HEK293T (cell line): ENCODE data around the gene RHD.
"Not testable (repeated sequence)": the region's sequence is repeated elsewhere in the genome, so short reads cannot be mapped to it uniquely, and the experiment has no call there.

ENCODE experiments used
- BHLHE40 ChIP-seq: fragments of 450-650 bp; IDR thresholded peaks from 2 replicates; pipeline ENCODE4 v1.6.1; 2016; ENCODE audit warnings: mild to moderate bottlenecking, moderate library complexity, borderline replicate concordance
- ELF4 ChIP-seq: fragments of 450-650 bp; IDR thresholded peaks from 2 replicates; pipeline ENCODE4 v1.6.1; 2017; ENCODE audit warnings: antibody characterized with exemption
- FOXA1 ChIP-seq: fragments of 450-650 bp; IDR thresholded peaks from 2 replicates; pipeline ENCODE4 v1.6.1; 2016; ENCODE audit warnings: mild to moderate bottlenecking
- FOXK2 ChIP-seq: fragments of 450-650 bp; IDR thresholded peaks from 2 replicates; pipeline ENCODE4 v1.6.1; 2016; ENCODE audit warnings: mild to moderate bottlenecking
- FOXM1 ChIP-seq: fragments of 450-650 bp; IDR thresholded peaks from 2 replicates; pipeline ENCODE4 v1.6.1; 2017; ENCODE audit warnings: mild to moderate bottlenecking, borderline replicate concordance
- HDGF ChIP-seq: fragments of 450-650 bp; IDR thresholded peaks from 2 replicates; pipeline ENCODE4 v1.6.1; 2017; ENCODE audit warnings: antibody characterized with exemption, borderline replicate concordance
- LEF1 ChIP-seq: fragments of 450-650 bp; IDR thresholded peaks from 2 replicates; pipeline ENCODE4 v1.6.1; 2017; ENCODE audit warnings: mild to moderate bottlenecking, borderline replicate concordance
- NFRKB ChIP-seq: fragments of 450-650 bp; IDR thresholded peaks from 2 replicates; pipeline ENCODE4 v1.6.1; 2016; ENCODE audit warnings: mild to moderate bottlenecking, moderate library complexity
- PKNOX1 ChIP-seq: fragments of 450-650 bp; IDR thresholded peaks from 2 replicates; pipeline ENCODE4 v1.6.1; 2016
- SP1 ChIP-seq: fragments of 450-650 bp; IDR thresholded peaks from 2 replicates; pipeline ENCODE4 v1.6.1; 2017
- TARDBP ChIP-seq: fragments of 450-650 bp; IDR thresholded peaks from 2 replicates; pipeline ENCODE4 v1.6.1; 2016

- TF ChIP-seq ELF4, FOXM1, BHLHE40, LEF1, PKNOX1, SP1, FOXA1, HDGF, TARDBP, FOXK2, NFRKB: not testable (repeated sequence)
These were observed 28.4 kb downstream of the RHD start for GRCh38 chr1:25300729-25301128.
